Nucleus accumbens (tissue), 56 donors: ENCODE measurements around the gene TTL.
A peak's percentile ranks its signal among the peaks of the same experiment; 100 is the strongest.
"Not testable (repeated sequence)": the region's sequence is repeated elsewhere in the genome, so short reads cannot be mapped to it uniquely, and the experiment has no call there.

Source experiments
- DNase-seq, 56 donors: peaks; one replicate each; lab custom pipeline; 2025; lab: John Stamatoyannopoulos, UW

Gene TTL

GRCh38 chr2:112472547-112473263, 9.3 kb upstream of the TTL start:
- no peak for DNase-seq

- DNase-seq = no peak
Observed at GRCh38 chr2:112474844-112475486, 7.0 kb upstream of the TTL start.

- no peak for DNase-seq
Observed at GRCh38 chr2:112476434-112476833, 5.5 kb upstream of the TTL start.

- no peak for DNase-seq
Observed at GRCh38 chr2:112480530-112481049, 1.4 kb upstream of the TTL start.

- peak in 55 of 56 donors; percentile 34 to 93 (median 75) for DNase-seq
Observed at GRCh38 chr2:112481050-112481527, 867 bp upstream of the TTL start.

GRCh38 chr2:112482309-112483041, 519 bp downstream of the TTL start:
- DNase-seq = peak in 29 of 56 donors; percentile 12 to 69 (median 43)

GRCh38 chr2:112483042-112483473, 1.1 kb downstream of the TTL start:
- DNase-seq = peak in 6 of 56 donors; percentile 5 to 53 (median 42)

GRCh38 chr2:112483831-112484230, 1.9 kb downstream of the TTL start:
- no peak for DNase-seq

- no peak for DNase-seq
Observed at GRCh38 chr2:112485849-112486248, 3.9 kb downstream of the TTL start.

- no peak for DNase-seq
Observed at GRCh38 chr2:112486895-112487294, 4.9 kb downstream of the TTL start.

- no peak for DNase-seq
Observed at GRCh38 chr2:112487444-112487961, 5.5 kb downstream of the TTL start.

- DNase-seq = no peak
Observed at GRCh38 chr2:112488201-112488600, 6.2 kb downstream of the TTL start.

- peak in 7 of 56 donors; percentile 10 to 22 (median 17) for DNase-seq
Observed at GRCh38 chr2:112491946-112492345, 10.0 kb downstream of the TTL start.

- no peak for DNase-seq
Observed at GRCh38 chr2:112493048-112493447, 11.1 kb downstream of the TTL start.

- peak in 3 of 56 donors; percentile 7 to 30 (median 10) for DNase-seq
Observed at GRCh38 chr2:112493858-112494648, 12.1 kb downstream of the TTL start.

GRCh38 chr2:112494828-112495227, 12.9 kb downstream of the TTL start:
- no peak for DNase-seq

- DNase-seq = not testable (repeated sequence)
Observed at GRCh38 chr2:112495878-112496277, 13.9 kb downstream of the TTL start.

- DNase-seq = peak in 14 of 56 donors; percentile 3 to 59 (median 20)
Observed at GRCh38 chr2:112500850-112501484, 19.0 kb downstream of the TTL start.
